Keratinocyte (primary cell): ENCODE measurements around the gene AMY2B.
"Not testable (repeated sequence)": the region's sequence is repeated elsewhere in the genome, so short reads cannot be mapped to it uniquely, and the experiment has no call there.

Experiments used
- EZH2 ChIP-seq: IDR thresholded peaks from one replicate; pipeline ENCODE4 v1.6.1; 2012; ENCODE audit warnings: inconsistent platforms, mild to moderate bottlenecking, low read length, moderate library complexity
- TF ChIP-seq, protein P1 (sequence below), 3 experiments: IDR thresholded peaks in 1 of 3; conservative IDR thresholded peaks in 1 of 3; optimal IDR thresholded peaks in 1 of 3; 2 replicates in 2 of 3; 3 replicates in 1 of 3; pipeline versions ENCODE3 to v1.5.1; 2011; ENCODE audit warnings: low read length in 3 of 3, mild to moderate bottlenecking in 3 of 3, moderate library complexity in 2 of 3, control low read depth in 1 of 3, inconsistent platforms in 1 of 3; ENCODE audit not compliant: insufficient read depth in 2 of 3; ENCODE audit errors: extremely low read depth in 1 of 3

DNA sequence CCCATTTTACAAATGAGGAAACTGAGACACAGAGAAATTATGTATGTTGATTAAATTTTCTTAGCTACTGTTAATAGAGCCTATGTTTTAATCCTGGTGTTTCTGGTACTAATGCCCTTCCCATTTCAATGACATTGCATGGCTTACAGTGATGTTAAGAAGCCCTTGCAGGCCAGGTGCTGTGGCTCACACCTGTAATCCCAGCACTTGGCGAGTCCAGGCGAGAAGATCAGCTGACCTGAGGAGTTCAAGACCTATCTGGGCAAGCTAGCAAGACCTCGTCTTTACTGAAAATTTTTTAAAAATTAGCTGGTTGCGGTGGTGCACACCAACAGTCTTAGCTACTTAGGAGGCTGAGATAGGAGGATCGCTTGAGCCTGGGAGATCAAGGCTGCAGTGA, 5.4 kb downstream of the AMY2B start:
- TF ChIP-seq, protein P1, sequence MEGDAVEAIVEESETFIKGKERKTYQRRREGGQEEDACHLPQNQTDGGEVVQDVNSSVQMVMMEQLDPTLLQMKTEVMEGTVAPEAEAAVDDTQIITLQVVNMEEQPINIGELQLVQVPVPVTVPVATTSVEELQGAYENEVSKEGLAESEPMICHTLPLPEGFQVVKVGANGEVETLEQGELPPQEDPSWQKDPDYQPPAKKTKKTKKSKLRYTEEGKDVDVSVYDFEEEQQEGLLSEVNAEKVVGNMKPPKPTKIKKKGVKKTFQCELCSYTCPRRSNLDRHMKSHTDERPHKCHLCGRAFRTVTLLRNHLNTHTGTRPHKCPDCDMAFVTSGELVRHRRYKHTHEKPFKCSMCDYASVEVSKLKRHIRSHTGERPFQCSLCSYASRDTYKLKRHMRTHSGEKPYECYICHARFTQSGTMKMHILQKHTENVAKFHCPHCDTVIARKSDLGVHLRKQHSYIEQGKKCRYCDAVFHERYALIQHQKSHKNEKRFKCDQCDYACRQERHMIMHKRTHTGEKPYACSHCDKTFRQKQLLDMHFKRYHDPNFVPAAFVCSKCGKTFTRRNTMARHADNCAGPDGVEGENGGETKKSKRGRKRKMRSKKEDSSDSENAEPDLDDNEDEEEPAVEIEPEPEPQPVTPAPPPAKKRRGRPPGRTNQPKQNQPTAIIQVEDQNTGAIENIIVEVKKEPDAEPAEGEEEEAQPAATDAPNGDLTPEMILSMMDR (optimal IDR thresholded peaks at IDR 0.05 in 1 of 3, IDR thresholded peaks at IDR 0.05 in 1 of 3, conservative IDR thresholded peaks at IDR 0.05 in 1 of 3; ENCODE audit: extremely low read depth in 1 of 3, insufficient read depth in 2 of 3, low read length in 3 of 3) = not testable (repeated sequence)
- TF ChIP-seq EZH2 = not testable (repeated sequence)
